ENCODE results near the gene TFF3. TPM values are rescaled to one million over a fixed set of nuclear protein-coding genes. Genes with fewer than 3 reads are reported as not detected.

The TFF3 gene
- total RNA-seq, 4 donors from 2014 or later, result 3.6 to 16.8 (median 8.7) TPM

DNA sequence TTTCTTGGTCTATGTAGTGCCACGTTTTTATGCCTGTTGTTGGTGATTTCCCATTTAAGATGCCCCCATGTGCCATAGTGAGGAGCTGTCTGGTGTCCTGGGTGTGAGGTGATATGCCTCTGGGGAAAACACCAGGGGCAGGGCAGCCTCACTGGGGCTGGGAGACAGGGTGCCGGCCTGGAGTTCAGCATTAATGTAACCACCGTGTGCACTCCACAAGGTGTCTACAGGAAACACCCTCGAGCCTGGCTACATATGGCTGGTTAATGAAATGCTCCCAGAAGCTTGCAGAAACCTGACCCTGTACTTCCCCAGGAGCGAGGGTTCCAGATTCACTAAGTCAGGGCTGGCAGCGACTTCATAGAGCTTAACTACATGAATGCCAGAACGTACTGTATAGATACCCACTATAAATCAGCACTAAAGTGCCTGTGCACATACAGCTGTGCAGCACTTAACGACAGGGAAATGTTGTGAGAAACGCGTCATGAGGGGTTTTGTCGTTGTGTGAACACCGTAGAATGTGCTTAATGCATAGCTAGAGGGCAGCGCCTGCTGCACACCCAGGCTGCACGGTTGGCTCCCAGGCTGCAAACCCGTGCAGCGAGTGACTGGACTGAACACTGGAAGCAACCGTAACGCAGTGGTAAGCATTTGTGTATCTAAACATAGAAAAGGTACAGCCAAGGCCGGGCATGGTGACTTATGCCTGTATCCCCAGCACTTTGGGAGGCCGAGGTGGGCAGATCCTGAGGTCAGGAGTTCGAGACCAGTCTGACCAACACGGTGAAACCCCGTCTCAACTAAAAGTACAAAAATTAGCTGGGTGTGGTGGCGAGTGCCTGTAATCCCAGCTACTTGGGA is 25.2 kb upstream of the TFF3 start:
- WGBS, 2 donors, result 60% methylated on average over 24 of the region's 24 CpGs

DNA sequence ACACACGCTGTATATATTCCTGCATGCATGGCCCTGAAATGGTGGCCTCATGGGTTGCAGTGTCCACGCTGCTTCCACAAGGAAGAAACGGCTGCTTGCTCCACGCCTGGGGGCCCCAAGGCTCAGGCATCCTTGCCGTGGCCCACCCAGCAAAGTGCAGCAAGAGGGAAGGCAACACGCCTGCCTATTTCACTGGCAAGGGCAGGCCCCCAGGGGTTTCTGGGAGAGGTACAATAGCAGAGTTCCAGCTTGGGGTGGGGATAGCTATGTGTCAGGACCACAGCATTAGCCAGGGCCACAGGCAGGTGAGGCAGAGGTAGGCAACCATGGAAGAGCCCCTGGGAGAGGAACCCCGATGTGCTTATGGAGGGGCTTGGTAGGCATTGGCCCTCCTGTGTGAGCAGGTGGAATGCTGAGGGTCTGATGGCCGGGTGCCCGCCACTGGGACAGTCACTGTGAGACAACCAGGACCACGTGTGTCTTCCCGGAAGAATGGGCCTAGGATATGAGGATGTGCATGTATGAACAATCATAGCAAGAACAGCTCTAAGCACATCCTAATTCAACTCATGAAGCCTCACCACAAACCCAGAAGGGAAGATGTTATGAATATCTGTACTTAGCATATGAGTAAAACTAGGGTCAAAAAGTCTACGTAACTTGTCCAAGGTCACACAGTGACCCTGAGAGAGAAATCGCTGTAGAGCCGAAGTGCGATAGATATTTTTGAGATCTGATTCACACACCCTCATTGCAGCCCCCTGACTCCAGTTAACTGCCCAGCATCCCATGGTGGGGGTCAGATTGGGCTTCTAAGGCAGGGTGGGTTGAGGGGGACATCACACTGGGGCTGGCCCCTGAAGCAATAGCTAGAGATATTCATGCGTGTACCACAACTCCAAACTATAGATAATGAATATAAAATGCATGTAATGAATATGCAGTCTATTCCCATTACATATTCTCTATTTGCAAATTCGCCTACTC is 23.8 kb upstream of the TFF3 start:
- intact Hi-C loops (cut with DNase I; ENCODE audit: low total_unique reads), result no loop called here
- 94% methylated on average over 16 to 17 of the region's 17 CpGs for WGBS, 2 donors
- peak in 1 of 2 donors; percentile 58 for DNase-seq (ENCODE audit: low spot score in 2 of 2)
- no peak overlapping the region for H3K4me3 ChIP-seq (ENCODE audit: low read depth, poor library complexity, severe bottlenecking)
- TF ChIP-seq POLR2A (IDR thresholded peaks at IDR 0.05) (no peak), CTCF (IDR thresholded peaks at IDR 0.05) (no peak)

More for the DNA sequence above, 25.2 kb upstream of the TFF3 start:
- TF ChIP-seq CTCF (IDR thresholded peaks at IDR 0.05) (no peak), POLR2A (IDR thresholded peaks at IDR 0.05) (no peak)
- H3K4me3 ChIP-seq (ENCODE audit: low read depth, poor library complexity, severe bottlenecking), result no peak overlapping the region
- DNase-seq (ENCODE audit: low spot score in 2 of 2), result peak in 1 of 2 donors; percentile 57
- intact Hi-C loops (cut with DNase I; ENCODE audit: low total_unique reads), result no loop called here

DNA sequence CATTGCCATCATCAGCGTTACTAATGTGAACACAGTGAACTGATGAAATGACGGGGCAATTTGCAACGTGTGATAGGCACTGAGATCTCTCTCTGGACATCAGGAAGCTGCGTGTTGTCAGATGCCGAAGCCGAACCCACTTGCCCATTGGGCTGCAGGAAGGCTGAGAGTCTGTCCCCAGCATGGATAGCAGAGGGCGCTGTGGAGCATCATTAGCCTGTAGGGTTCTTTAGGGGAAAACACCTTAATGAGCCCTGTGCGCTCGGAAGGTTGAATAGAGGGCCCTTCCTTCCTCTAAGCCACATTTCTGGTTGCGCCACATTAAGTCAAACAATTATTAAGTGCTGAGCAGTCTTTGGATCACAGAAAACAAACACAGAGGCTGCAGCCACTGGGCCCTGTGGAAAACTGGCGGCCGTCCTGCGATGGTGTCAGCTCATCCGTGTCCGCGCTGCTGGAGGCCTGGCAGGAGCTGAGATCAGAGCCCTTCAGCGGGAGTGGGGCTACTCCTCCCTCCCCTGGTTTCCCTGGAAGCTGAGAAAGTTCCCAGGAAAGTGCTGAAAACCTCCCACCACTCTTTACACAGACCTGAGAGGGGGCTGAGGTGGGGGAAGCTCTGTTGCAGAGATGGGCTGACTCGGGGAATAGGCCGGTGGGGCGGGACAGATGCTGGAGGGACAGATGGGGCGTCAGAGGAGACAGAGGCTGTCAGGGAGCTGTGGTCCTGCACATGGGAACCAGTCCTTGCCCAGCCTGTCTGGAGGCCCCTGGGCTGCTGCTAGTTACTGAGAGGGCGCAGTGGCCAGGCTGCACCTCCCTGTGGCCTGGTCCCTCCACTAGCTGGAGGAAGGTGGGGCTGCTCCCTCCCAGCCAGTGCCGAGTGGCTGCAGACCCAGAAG is 22.9 kb upstream of the TFF3 start:
- TF ChIP-seq CTCF (IDR thresholded peaks at IDR 0.05), result peak in 1 of 3 donors; percentile 15
- TF ChIP-seq POLR2A (IDR thresholded peaks at IDR 0.05), result no peak
- intact Hi-C loops (cut with DNase I; ENCODE audit: low total_unique reads), result no loop called here

DNA sequence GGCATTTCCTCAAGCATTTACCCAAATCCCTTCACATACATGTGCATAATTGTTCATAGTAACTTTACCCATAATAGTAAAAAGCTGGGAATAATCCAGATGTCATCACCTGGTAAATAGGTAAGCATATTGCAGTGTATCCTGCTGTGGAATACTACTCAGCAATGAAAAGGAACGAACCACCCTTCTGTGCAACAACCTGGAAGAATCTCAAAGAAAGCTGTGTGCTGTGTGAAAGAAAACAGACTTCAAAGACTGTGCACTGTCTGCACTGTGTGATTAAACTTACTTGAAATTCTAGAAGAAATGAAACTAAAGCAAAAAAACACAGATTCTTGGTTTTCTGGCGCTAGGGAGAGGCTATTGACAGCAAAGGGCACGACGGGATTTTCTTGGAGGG is 22.1 kb upstream of the TFF3 start:
- 90 to 96% methylated on average over 4 of the region's 4 CpGs for WGBS, 2 donors
- no peak for TF ChIP-seq POLR2A (IDR thresholded peaks at IDR 0.05)
- no peak for TF ChIP-seq CTCF (IDR thresholded peaks at IDR 0.05)
- intact Hi-C loops (cut with DNase I; ENCODE audit: low total_unique reads), result no loop called here
- no peak for DNase-seq (ENCODE audit: low spot score in 2 of 2)
- no peak overlapping the region for H3K4me3 ChIP-seq (ENCODE audit: low read depth, poor library complexity, severe bottlenecking)

More for the DNA sequence above, 22.9 kb upstream of the TFF3 start:
- no peak overlapping the region for H3K4me3 ChIP-seq (ENCODE audit: low read depth, poor library complexity, severe bottlenecking)
- DNase-seq (ENCODE audit: low spot score in 2 of 2), result peak; percentile 57 to 93
- 31 to 40% methylated on average over 21 to 23 of the region's 23 CpGs for WGBS, 2 donors

DNA sequence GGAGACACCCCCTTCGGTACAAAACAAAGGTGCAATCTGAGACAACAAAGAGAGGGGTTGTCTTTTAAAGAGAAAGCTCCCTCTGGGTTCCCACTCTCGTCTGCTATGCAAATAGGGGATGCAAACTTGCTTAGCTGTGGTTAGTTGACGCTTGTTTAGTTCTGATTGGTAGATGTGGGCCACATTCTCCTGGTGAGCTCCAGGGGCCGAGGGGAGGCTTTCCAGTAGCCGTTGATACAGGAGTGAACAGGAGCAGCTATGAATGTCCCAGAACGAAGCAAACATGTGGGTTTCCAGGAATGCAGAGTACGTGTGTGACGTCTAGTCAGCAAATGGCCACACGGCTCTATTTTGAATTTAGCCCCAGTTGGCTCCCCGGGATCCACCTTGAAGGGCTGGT is 20.8 kb upstream of the TFF3 start:
- WGBS, 2 donors, result 26 to 44% methylated on average over 10 of the region's 10 CpGs
- no peak for TF ChIP-seq POLR2A (IDR thresholded peaks at IDR 0.05)
- TF ChIP-seq CTCF (IDR thresholded peaks at IDR 0.05), result no peak
- no peak overlapping the region for H3K4me3 ChIP-seq (ENCODE audit: low read depth, poor library complexity, severe bottlenecking)
- intact Hi-C loops (cut with DNase I; ENCODE audit: low total_unique reads), result no loop called here
- peak in 1 of 2 donors; percentile 45 for DNase-seq (ENCODE audit: low spot score in 2 of 2)

Data from lower leg skin (tissue), 4 donors.